Measurements from ENCODE around the gene RCL1.

GRCh38 chr9:4793459-4794395 is 983 bp downstream of the RCL1 start:
- TF ChIP-seq POLR2A (IDR thresholded peaks at IDR 0.05; ENCODE audit: low read depth, low read length) (no peak), CTCF (IDR thresholded peaks at IDR 0.05; ENCODE audit: extremely low read depth in 1 of 2, insufficient read depth in 1 of 2, low read depth in 1 of 2, low read length in 2 of 2) (no peak), POLR2AphosphoS5 (IDR thresholded peaks at IDR 0.05; ENCODE audit: insufficient read depth, low read depth, low read length) (no peak), MYC (IDR thresholded peaks at IDR 0.05; ENCODE audit: low read depth, low read length) (no peak), EZH2 (IDR thresholded peaks at IDR 0.05; ENCODE audit: borderline replicate concordance, low read depth, low read length, severe bottlenecking) (no peak), JUN (IDR thresholded peaks at IDR 0.05; ENCODE audit: borderline replicate concordance, insufficient read depth, insufficient read length, low read depth) (no peak), MAX (IDR thresholded peaks at IDR 0.05; ENCODE audit: insufficient read depth, insufficient read length) (no peak), GATA2 (IDR thresholded peaks at IDR 0.05; ENCODE audit: insufficient read depth, insufficient read length, low read depth, low read length) (no peak), FOS (IDR thresholded peaks at IDR 0.05; ENCODE audit: borderline replicate concordance, insufficient read depth, low read length) (no peak)

All from endothelial cell of umbilical vein (primary cell).